ENCODE results near the gene PLCG2.

GRCh38 chr16:81852347-81852746, 73.3 kb downstream of the PLCG2 start:
- TF ChIP-seq CTCF (IDR thresholded peaks at IDR 0.05; ENCODE audit: low read depth, low read length) (no peak), POLR2A (IDR thresholded peaks at IDR 0.05; ENCODE audit: extremely low read depth, insufficient read length) (no peak), MAX (IDR thresholded peaks at IDR 0.05; ENCODE audit: low read depth, low read length) (no peak)

All from NB4 (cell line).